Activated effector memory CD4-positive, alpha-beta T cell treated with anti-CD3 and anti-CD28 coated beads, Interleukin-2, amount 50 U/mL, for 16 hours (primary cell): ENCODE measurements around the gene TRIM44.
"Not testable (repeated sequence)": the region's sequence is repeated elsewhere in the genome, so short reads cannot be mapped to it uniquely, and the experiment has no call there.

Experiments
- DNase-seq: peaks from one replicate; pipeline ENCODE4 v3.0.0-alpha.2; 2020

The TRIM44 gene

GRCh38 chr11:35761899-35762298 is 99.3 kb downstream of the TRIM44 start:
- DNase-seq = no peak

GRCh38 chr11:35763301-35763700 is 100.7 kb downstream of the TRIM44 start:
- no peak for DNase-seq

GRCh38 chr11:35763765-35764164 is 101.2 kb downstream of the TRIM44 start:
- no peak for DNase-seq

DNA sequence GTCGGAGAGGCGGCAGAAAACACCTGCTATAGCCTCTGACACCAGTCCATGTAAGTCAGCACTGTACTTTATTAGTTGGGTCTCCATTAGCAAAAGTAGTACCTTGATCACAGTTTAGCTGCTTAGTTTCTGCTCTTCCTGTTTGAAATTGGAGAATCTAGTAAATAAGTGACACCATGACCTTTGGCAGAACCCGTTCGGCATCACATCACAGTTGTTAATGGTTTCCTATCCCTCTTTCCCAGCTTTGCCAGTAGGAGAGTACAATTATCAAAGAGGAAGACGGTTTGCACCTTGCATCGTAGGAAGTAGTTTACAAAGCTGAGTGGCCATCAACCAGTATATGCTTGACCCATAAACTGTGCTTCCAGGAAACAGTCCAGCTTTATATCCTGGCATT is 101.8 kb downstream of the TRIM44 start:
- no peak for DNase-seq

GRCh38 chr11:35765211-35765610 is 102.6 kb downstream of the TRIM44 start:
- DNase-seq = no peak

GRCh38 chr11:35766651-35767050 is 104.1 kb downstream of the TRIM44 start:
- DNase-seq = no peak

DNA sequence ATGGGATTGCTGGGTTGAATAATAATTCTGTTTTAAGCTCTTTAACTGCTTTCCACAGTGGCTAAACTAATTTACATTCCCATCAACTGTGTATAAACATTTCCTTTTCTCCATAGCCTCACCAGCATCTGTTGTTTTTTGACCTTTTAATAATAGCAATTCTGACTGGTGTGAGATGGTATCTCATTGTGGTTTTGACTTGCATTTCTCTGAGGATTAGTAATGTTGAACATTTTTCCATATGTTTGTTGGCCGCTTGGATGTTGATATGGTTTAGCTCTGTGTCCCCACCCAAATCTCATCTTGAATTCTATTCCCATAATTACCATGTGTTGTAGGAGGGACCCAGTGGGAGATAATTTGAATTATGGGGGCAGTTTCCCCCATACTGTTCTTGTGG is 107.8 kb downstream of the TRIM44 start:
- not testable (repeated sequence) for DNase-seq

- DNase-seq = no peak
Measured at GRCh38 chr11:35771722-35772121, 109.1 kb downstream of the TRIM44 start.

DNA sequence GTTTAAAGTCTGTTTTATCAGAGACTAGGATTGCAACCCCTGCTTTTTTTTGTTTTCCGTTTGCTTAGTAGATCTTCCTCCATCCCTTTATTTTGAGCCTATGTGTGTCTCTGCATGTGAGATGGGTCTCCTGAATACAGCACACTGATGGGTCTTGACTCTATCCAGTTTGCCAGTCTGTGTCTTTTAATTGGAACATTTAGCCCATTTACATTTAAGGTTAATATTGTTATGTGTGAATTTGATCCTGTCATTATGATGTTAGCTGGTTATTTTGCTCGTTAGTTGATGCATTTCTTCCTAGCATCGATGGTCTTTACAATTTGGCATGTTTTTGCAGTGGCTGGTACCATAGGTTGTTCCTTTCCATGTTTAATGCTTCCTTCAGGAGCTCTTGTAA is 114.7 kb downstream of the TRIM44 start:
- DNase-seq = not testable (repeated sequence)

GRCh38 chr11:35778943-35779342 is 116.4 kb downstream of the TRIM44 start:
- not testable (repeated sequence) for DNase-seq

- DNase-seq = no peak
Measured at GRCh38 chr11:35779409-35779808, 116.8 kb downstream of the TRIM44 start.

- no peak for DNase-seq
Measured at GRCh38 chr11:35780951-35781860, 118.6 kb downstream of the TRIM44 start.

DNA sequence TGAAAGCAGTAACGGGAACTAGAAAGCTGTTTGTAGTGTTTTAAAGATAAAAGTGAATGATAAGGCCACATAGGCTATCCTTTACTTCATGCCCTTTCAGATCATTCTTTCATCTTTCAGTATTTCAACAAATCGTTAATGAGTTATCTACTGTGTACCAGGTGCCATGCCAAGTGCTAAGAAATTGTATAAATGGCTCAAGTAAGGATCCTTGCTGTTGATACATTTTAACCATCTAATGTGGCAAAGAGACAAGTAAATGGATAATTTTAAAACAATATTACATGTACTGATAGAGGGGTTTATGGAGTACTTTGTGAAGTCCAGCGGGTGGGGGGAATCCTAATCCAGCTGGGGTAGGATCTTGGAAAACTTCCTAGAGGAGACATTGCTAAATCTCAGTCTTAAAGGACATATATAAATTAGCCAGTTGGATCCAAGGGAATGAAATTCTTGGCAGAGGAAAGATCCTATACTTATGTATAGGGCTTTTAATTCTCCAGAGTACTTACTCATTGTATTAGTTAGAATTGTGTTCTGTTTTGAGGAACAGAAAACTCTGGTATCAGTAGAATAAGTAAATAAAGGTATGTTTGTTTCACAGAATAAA is 119.4 kb downstream of the TRIM44 start:
- DNase-seq = no peak

- DNase-seq = no peak
Measured at GRCh38 chr11:35783809-35784208, 121.2 kb downstream of the TRIM44 start.

- no peak for DNase-seq
Measured at GRCh38 chr11:35784699-35785098, 122.1 kb downstream of the TRIM44 start.

- DNase-seq = no peak
Measured at GRCh38 chr11:35785287-35786167, 123.0 kb downstream of the TRIM44 start.

GRCh38 chr11:35786188-35786587 is 123.6 kb downstream of the TRIM44 start:
- no peak for DNase-seq

GRCh38 chr11:35787013-35787504 is 124.5 kb downstream of the TRIM44 start:
- DNase-seq = no peak

GRCh38 chr11:35787626-35788025 is 125.1 kb downstream of the TRIM44 start:
- no peak for DNase-seq

DNA sequence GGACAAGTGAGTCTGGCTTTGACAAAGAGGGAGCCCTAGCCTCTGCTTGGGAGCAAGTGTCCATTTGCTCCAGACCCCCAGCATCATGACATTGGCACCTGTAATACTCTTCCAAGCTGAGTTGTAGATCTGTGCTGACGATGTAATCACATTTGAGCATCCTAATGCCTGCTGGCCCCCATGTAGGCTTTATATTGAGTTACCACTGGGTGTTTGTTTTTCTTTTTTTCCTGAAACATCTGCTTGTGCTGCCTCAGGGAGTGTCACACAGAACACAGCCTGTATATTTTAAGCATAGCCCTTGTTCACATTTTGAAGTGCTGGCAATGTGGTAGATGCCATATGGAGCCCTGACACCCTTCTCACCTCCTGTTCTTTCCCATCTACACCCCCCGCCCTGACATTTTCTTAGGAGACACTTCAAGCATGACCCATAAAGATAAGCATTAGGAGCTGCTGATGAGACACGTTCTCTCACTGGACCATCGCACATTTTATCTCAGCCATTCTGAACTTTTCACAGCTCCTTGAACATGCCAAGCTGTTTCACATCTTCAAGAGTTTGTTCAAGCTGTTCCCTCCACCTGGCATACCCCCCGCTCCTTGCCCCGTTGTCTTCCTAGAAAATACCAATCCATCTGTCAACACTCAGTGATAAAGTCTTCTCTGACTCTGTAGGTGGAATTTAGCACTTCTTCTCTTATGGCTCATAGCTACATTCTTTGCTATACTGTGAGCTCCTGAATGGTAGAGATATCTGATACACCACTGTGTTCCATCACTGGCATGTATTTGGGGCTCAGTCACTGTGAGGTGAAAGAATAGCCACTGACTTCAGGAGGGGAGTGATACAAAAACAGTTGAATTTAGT is 128.7 kb downstream of the TRIM44 start:
- DNase-seq = no peak

- DNase-seq = no peak
Measured at GRCh38 chr11:35792148-35792845, 129.7 kb downstream of the TRIM44 start.

- DNase-seq = no peak
Measured at GRCh38 chr11:35792846-35793192, 130.2 kb downstream of the TRIM44 start.
